Cardiac fibroblast (primary cell): ENCODE measurements around the gene C2.

Source experiments
- DNase-seq, 2 donors: peaks; one replicate each; pipeline versions ENCODE4 v3.0.0 to v3.0.0-alpha.2; 2010; ENCODE audit warnings: low read depth in 2 of 2
- H3K4me3 ChIP-seq, 2 donors: replicated peaks in 1 of 2; 1 replicate in 1 of 2; 2 replicates in 1 of 2; pipeline ENCODE4 v1.5.1; 2011; ENCODE audit warnings: low read depth in 2 of 2, low read length in 2 of 2, mild to moderate bottlenecking in 2 of 2, moderate library complexity in 1 of 2
- CTCF ChIP-seq: IDR thresholded peaks from one replicate; pipeline ENCODE4 v1.5.1; 2011; ENCODE audit warnings: low read depth, mild to moderate bottlenecking, low read length, inconsistent platforms

C2 gene

GRCh38 chr6:31952890-31953289 is 25.4 kb downstream of the C2 start:
- H3K4me3 ChIP-seq = no peak overlapping the region
- TF ChIP-seq CTCF = no peak
- DNase-seq = no peak

DNA sequence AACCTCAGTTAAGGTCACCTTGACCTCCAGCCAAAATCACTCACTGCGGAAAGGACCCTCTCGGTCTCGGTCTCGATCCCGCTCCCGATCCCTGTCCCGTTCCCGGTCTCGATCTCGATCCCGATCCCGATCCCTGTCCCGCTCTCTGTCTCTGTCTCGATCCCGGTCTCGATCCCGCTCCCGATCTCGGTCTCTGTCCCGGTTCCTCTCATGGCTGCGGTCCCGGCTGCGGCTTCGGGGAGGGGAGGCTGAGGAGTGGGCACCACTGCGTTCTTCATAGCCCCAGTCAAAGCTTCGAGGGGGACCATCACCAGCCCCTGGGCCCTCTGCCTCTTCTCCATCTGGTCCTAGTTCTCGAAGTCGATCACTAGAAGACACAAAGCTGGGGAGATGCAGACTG is 27.0 kb downstream of the C2 start:
- TF ChIP-seq CTCF = no peak
- H3K4me3 ChIP-seq = no peak overlapping the region
- no peak for DNase-seq

GRCh38 chr6:31956796-31957195 is 29.3 kb downstream of the C2 start:
- H3K4me3 ChIP-seq = no peak overlapping the region
- no peak for DNase-seq
- no peak for TF ChIP-seq CTCF

DNA sequence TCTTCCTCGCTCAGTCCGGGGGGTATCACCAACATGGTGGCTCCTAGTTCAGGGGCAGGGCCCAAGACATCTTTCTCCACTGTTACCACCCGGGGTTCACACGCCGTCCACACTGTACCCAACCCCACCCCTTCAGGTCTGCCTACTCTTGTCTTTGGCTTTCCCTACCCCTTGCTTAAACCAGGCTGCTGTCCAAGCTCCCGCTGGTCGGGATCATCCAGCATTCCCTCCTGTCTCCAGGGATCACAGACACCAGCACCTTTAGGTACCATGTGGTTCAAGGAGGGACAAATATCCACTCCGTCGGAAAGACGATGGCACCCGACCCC is 30.9 kb downstream of the C2 start:
- no peak for TF ChIP-seq CTCF
- no peak for DNase-seq
- H3K4me3 ChIP-seq = peak overlapping the region; percentile 73 to 100

- peak within 1 kb of the TSS; percentile 73 to 100 for H3K4me3 ChIP-seq
- TF ChIP-seq CTCF = no peak
- DNase-seq = peak; percentile 98 to 99
These were observed 31.5 kb downstream of the C2 start, which contains the start of the genes NELFE and SKIC2 for GRCh38 chr6:31958741-31959739. Gene NELFE, minus strand, starts transcription at chr6:31958971. Its CDS starts 525 bp downstream, at chr6:31958446. Gene SKIC2, plus strand, starts transcription at chr6:31959175. Its CDS starts 18 bp downstream, at chr6:31959193.

GRCh38 chr6:31961616-31962015 is 34.1 kb downstream of the C2 start:
- H3K4me3 ChIP-seq = no peak overlapping the region
- no peak for TF ChIP-seq CTCF
- no peak for DNase-seq
